ENCODE data around the gene ANXA9. TPM values are rescaled to one million over a fixed set of nuclear protein-coding genes. Genes with fewer than 3 reads are reported as not detected.

The ANXA9 gene
- total RNA-seq, 1 donor from 2014 or later = 0.49 TPM

DNA sequence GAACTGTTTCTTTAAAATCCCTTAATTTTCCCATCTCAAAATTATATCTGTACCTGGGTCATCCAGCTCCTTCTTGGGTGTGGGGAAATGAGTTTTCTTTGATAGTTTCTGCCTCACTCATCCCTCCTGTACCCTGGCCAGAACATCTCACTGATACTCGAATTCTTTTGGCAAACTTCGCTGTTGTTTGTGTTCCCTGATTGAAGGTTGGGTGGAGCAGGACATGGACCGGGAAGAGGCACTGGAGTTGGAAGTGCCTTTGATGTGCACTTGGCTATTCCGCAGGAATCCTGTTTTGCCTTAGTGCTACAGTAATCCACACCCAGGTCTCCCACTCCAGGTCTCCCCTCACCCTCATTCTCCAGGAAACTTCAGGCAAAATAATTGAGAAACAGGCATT is 13.4 kb downstream of the ANXA9 start:
- intact Hi-C loops (cut with DNase I) = no loop called here
- Histone ChIP-seq H3K4me3 (peak overlapping the region in 1 of 2 donors; percentile 2), H3K9me3 (no peaks in the 10 kb centered on the region), H3K27ac (peak overlapping the region; percentile 78), H3K36me3 (peaks cover 0 to 28% of the 10 kb centered on the region in 2 donors), H3K4me1 (peaks cover 13% of the 10 kb centered on the region), H3K27me3 (no peaks in the 10 kb centered on the region)
- TF ChIP-seq, protein P1, sequence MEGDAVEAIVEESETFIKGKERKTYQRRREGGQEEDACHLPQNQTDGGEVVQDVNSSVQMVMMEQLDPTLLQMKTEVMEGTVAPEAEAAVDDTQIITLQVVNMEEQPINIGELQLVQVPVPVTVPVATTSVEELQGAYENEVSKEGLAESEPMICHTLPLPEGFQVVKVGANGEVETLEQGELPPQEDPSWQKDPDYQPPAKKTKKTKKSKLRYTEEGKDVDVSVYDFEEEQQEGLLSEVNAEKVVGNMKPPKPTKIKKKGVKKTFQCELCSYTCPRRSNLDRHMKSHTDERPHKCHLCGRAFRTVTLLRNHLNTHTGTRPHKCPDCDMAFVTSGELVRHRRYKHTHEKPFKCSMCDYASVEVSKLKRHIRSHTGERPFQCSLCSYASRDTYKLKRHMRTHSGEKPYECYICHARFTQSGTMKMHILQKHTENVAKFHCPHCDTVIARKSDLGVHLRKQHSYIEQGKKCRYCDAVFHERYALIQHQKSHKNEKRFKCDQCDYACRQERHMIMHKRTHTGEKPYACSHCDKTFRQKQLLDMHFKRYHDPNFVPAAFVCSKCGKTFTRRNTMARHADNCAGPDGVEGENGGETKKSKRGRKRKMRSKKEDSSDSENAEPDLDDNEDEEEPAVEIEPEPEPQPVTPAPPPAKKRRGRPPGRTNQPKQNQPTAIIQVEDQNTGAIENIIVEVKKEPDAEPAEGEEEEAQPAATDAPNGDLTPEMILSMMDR (IDR thresholded peaks at IDR 0.05) = no peak
- TF ChIP-seq POLR2A (IDR thresholded peaks at IDR 0.05) = no peak
- TF ChIP-seq POLR2AphosphoS5 (IDR thresholded peaks at IDR 0.05; ENCODE audit: insufficient read depth in 1 of 2, low read depth in 1 of 2) = no peak
- DNase-seq (ENCODE audit: extremely low spot score in 2 of 2) = no peak

DNA sequence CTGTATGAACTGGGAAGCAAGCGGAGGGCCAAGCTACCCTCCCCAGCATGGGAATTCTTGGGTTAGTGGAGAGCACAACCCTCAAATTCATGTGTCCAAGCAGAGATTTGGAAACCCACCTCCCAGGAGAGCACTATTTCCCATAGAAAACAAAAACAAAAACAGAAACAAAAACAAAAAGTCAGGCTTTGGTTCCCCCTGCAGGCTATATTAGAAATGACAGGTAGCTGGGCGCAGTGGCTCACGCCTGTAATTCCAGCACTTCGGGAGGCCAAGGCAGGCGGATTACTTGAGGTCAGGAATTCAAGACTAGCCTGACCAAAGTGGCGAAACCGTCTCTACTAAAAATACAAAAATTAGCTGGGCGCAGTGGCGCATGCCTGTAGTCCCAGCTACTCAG is 13.8 kb downstream of the ANXA9 start:
- H3K4me1 ChIP-seq = peaks cover 13% of the 10 kb centered on the region
- no peaks in the 10 kb centered on the region for H3K27me3 ChIP-seq
- DNase-seq (ENCODE audit: extremely low spot score in 2 of 2) = no peak
- TF ChIP-seq POLR2A (IDR thresholded peaks at IDR 0.05) (no peak), POLR2AphosphoS5 (IDR thresholded peaks at IDR 0.05; ENCODE audit: insufficient read depth in 1 of 2, low read depth in 1 of 2) (peak in 1 of 2 donors; percentile 32)
- TF ChIP-seq, protein P1 (IDR thresholded peaks at IDR 0.05) = peak; percentile 61 to 72 (median 65)
- no peaks in the 10 kb centered on the region for H3K9me3 ChIP-seq
- intact Hi-C loops (cut with DNase I) = no loop called here
- H3K36me3 ChIP-seq = peaks cover 0 to 32% of the 10 kb centered on the region in 2 donors
- H3K4me3 ChIP-seq = peak overlapping the region in 1 of 2 donors; percentile 2
- H3K27ac ChIP-seq = peak overlapping the region; percentile 78

DNA sequence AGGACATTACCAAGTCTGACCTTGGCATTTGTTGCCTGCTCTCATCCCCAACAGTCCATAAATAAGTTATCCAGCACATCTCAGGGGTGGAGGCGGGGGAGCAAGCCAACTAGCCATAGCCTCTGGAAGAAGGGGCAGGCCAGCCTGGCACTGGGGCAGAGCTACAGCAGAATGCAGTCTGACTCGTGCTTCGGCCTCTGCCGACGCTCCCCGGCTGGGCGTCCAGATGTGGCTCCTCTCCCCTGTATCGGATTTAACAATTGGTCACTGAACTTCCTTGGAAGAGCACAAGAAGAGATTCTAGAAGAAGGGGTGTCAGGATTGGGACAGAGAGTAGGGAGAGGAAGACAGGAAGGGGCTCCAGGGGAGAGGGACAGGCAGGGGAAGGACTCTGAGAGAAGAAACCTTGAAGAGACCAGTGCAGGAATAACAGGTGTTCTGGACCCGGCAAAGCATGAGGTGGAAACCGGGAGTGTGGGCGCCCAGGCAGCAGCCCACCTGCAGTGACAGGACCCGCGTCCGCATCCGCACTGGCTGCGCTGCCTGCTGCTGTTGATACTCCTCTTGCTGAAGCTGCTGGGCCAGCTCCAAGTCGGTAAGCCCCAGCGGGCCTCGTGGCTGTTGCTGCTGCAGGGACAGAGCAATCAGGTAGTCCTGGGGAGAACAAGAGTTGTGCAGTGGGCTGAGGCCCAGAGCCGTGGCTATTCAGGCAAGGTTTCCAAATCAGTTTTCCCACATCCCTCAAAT is 15.2 kb downstream of the ANXA9 start:
- no peak overlapping the region for H3K4me3 ChIP-seq
- intact Hi-C loops (cut with DNase I) = no loop called here
- peaks cover 0 to 43% of the 10 kb centered on the region in 2 donors for H3K36me3 ChIP-seq
- TF ChIP-seq POLR2A (IDR thresholded peaks at IDR 0.05) (no peak), POLR2AphosphoS5 (IDR thresholded peaks at IDR 0.05; ENCODE audit: insufficient read depth in 1 of 2, low read depth in 1 of 2) (no peak)
- TF ChIP-seq, protein P1 (IDR thresholded peaks at IDR 0.05) = no peak
- no peak overlapping the region for H3K27ac ChIP-seq
- no peaks in the 10 kb centered on the region for H3K27me3 ChIP-seq
- no peaks in the 10 kb centered on the region for H3K9me3 ChIP-seq
- no peak for DNase-seq (ENCODE audit: extremely low spot score in 2 of 2)
- peaks cover 17% of the 10 kb centered on the region for H3K4me1 ChIP-seq

DNA sequence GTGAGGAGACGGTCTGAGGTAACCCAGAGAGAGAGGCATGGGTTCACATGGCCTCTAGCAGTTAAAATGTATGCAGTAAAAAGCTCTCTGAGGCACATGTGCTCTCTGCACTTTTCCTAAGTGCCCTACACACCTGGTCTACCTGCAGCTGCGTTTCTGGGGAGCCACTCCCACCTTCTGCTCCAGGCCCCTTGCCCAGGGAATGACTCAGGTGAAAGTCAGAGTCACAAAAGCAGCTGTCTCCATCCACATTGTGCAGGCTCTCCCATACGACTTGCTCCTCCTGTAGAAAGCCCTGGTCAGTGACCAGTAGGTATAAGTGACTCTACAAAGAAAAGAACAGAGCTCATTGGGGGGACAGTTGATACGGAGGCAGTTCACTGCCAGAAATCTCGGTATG is 15.9 kb downstream of the ANXA9 start:
- Histone ChIP-seq H3K4me1 (peaks cover 23% of the 10 kb centered on the region), H3K27me3 (no peaks in the 10 kb centered on the region), H3K4me3 (no peak overlapping the region), H3K9me3 (no peaks in the 10 kb centered on the region), H3K27ac (no peak overlapping the region), H3K36me3 (peaks cover 0 to 43% of the 10 kb centered on the region in 2 donors)
- DNase-seq (ENCODE audit: extremely low spot score in 2 of 2) = no peak
- intact Hi-C loops (cut with DNase I) = no loop called here
- TF ChIP-seq POLR2A (IDR thresholded peaks at IDR 0.05) = no peak
- no peak for TF ChIP-seq POLR2AphosphoS5 (IDR thresholded peaks at IDR 0.05; ENCODE audit: insufficient read depth in 1 of 2, low read depth in 1 of 2)
- TF ChIP-seq, protein P1 (IDR thresholded peaks at IDR 0.05) = no peak

DNA sequence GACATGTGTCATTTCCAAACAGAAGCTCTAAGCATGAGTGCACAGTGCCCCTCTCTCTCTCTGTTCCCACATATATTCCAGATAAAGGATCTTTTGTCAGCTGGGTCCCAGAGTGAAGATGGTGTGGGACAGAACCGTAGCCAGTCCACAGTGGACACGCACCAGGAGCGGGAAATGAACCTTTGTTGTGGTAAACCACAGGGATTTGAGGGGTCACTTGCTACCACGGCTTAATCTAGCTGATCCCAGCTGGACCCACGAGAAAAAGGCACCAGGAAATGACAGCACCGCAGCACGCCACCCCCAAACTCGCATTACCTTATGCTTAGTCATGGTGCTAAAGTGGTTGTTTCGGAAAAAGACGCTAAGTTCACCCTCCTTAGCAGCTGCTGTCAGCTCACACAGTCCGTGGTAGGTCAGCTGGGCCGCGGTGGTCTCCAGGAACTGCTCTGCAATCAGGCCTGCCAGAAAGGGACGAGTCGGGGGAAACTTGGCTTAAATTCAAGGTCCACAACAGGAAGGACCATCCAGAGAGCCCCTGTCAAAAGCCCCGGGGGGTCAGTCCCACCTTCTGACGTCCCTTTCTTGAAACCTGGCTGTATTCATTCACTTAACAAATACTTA is 17.1 kb downstream of the ANXA9 start:
- Histone ChIP-seq H3K27ac (no peak overlapping the region), H3K9me3 (no peaks in the 10 kb centered on the region), H3K4me3 (no peak overlapping the region), H3K27me3 (no peaks in the 10 kb centered on the region), H3K4me1 (peaks cover 36% of the 10 kb centered on the region), H3K36me3 (peaks cover 0 to 43% of the 10 kb centered on the region in 2 donors)
- TF ChIP-seq POLR2A (IDR thresholded peaks at IDR 0.05) = no peak
- TF ChIP-seq POLR2AphosphoS5 (IDR thresholded peaks at IDR 0.05; ENCODE audit: insufficient read depth in 1 of 2, low read depth in 1 of 2) = no peak
- TF ChIP-seq, protein P1 (IDR thresholded peaks at IDR 0.05) = no peak
- no peak for DNase-seq (ENCODE audit: extremely low spot score in 2 of 2)
- intact Hi-C loops (cut with DNase I) = no loop called here
